H1 (cell line): ENCODE measurements around the gene NOSIP. TPM values are rescaled to one million over a fixed set of nuclear protein-coding genes. Genes with fewer than 3 reads are reported as not detected.

Experiments
- CTCF ChIA-PET: fragments of 300-600 bp; sonication (Branson Sonifier 250); formaldehyde crosslinking; loops from one replicate; lab custom pipeline; 2021; ENCODE audit not compliant: partially characterized antibody; lab: Charles Lee
- POLR2A ChIA-PET: fragments of 300-600 bp; sonication (Branson Sonifier 250); formaldehyde crosslinking; loops from one replicate; lab custom pipeline; 2021; ENCODE audit warnings: inconsistent platforms; ENCODE audit not compliant: partially characterized antibody; lab: Charles Lee
- DNase-seq, 2 experiments: peaks; one replicate each; pipeline versions ENCODE4 v3.0.0 to v3.0.0-alpha.2; 2010 to 2022; ENCODE audit warnings: low spot score in 2 of 2, low read depth in 1 of 2, mixed read lengths in 1 of 2
- FAIRE-seq: peaks from 2 replicates; lab custom pipeline; 2011; peaks lifted over from hg19 to GRCh38; lab: Jason Lieb, UNC
- H2AFZ ChIP-seq: 2 replicates; pipeline ENCODE4 v1.8.1; 2012; ENCODE audit warnings: low read length, inconsistent platforms
- H2AK5ac ChIP-seq: 2 replicates; pipeline ENCODE4 v1.6.1; 2013; ENCODE audit warnings: low read depth, low read length
- H2BK120ac ChIP-seq: replicated peaks from 2 replicates; pipeline ENCODE3; 2013; ENCODE audit warnings: low read depth, low read length, inconsistent platforms
- H2BK12ac ChIP-seq: 2 replicates; pipeline ENCODE4 v1.6.1; 2013; ENCODE audit warnings: low read depth, low read length
- H2BK15ac ChIP-seq: 2 replicates; pipeline ENCODE4 v1.6.1; 2013; ENCODE audit warnings: low read length
- H2BK20ac ChIP-seq: 2 replicates; pipeline ENCODE4 v1.6.1; 2013; ENCODE audit warnings: low read length
- H2BK5ac ChIP-seq: 2 replicates; pipeline ENCODE4 v1.6.1; 2013; ENCODE audit warnings: low read depth, low read length
- H3K14ac ChIP-seq: 2 replicates; pipeline ENCODE4 v1.6.1; 2013; ENCODE audit warnings: inconsistent platforms; ENCODE audit not compliant: insufficient read length
- H3K18ac ChIP-seq: 2 replicates; pipeline ENCODE4 v1.6.1; 2013; ENCODE audit warnings: low read length; ENCODE audit errors: extremely low read depth
- H3K23ac ChIP-seq: 2 replicates; pipeline ENCODE4 v1.6.1; 2013; ENCODE audit warnings: inconsistent platforms; ENCODE audit not compliant: insufficient read length
- H3K23me2 ChIP-seq: 2 replicates; pipeline ENCODE4 v1.6.1; 2013; ENCODE audit warnings: low read depth, low read length
- H3K27ac ChIP-seq: 2 replicates; pipeline ENCODE4 v1.6.1; 2011; ENCODE audit warnings: low read depth, low read length, inconsistent platforms
- H3K27me3 ChIP-seq, 4 experiments: replicated peaks in 1 of 4; 1 replicate in 1 of 4; 2 replicates in 3 of 4; pipeline versions ENCODE4 v1.6.1 to v1.8.1; 2011 to 2013; ENCODE audit warnings: low read length in 3 of 4, mild to moderate bottlenecking in 3 of 4, inconsistent platforms in 2 of 4, mixed read lengths in 2 of 4, moderate library complexity in 1 of 4; ENCODE audit not compliant: control insufficient read depth in 3 of 4, insufficient read depth in 3 of 4; ENCODE audit errors: extremely low read depth in 1 of 4
- H3K36me3 ChIP-seq, 4 experiments: 2 replicates each; pipeline versions ENCODE4 v1.6.1 to v1.8.1; 2011 to 2013; ENCODE audit warnings: mild to moderate bottlenecking in 4 of 4, low read length in 3 of 4, moderate library complexity in 2 of 4, control low read depth in 1 of 4, inconsistent platforms in 1 of 4; ENCODE audit not compliant: insufficient read depth in 4 of 4, control insufficient read depth in 2 of 4
- H3K4ac ChIP-seq: replicated peaks from 2 replicates; pipeline ENCODE3; 2013; ENCODE audit warnings: low read length, low read depth, mixed read lengths, inconsistent platforms; ENCODE audit not compliant: insufficient read length
- H3K4me1 ChIP-seq, 4 experiments: replicated peaks in 1 of 4; 1 replicate in 1 of 4; 2 replicates in 3 of 4; pipeline versions ENCODE4 v1.6.1 to v1.8.1; 2011 to 2013; ENCODE audit warnings: low read length in 3 of 4, inconsistent platforms in 2 of 4, mixed read lengths in 1 of 4; ENCODE audit not compliant: insufficient read depth in 4 of 4, control insufficient read depth in 3 of 4
- H3K4me2 ChIP-seq, 2 experiments: 2 replicates each; pipeline versions ENCODE4 v1.6.1 to v1.8.1; 2011 to 2013; ENCODE audit warnings: low read depth in 2 of 2, low read length in 2 of 2, control low read depth in 1 of 2, inconsistent platforms in 1 of 2, mild to moderate bottlenecking in 1 of 2; ENCODE audit not compliant: insufficient read depth in 1 of 2
- H3K4me3 ChIP-seq, 4 experiments: fragments of 200-600, 300-600 bp in 1 of 4; sonication (generic), shearing (Covaris generic), sonication (Bioruptor Twin) in 1 of 4; 2 replicates each; pipeline versions ENCODE4 v1.5.1 to v1.8.1; 2011 to 2016; ENCODE audit warnings: low read length in 4 of 4, low read depth in 3 of 4, control low read depth in 2 of 4, inconsistent platforms in 2 of 4, mild to moderate bottlenecking in 2 of 4, mixed read lengths in 1 of 4, moderate library complexity in 1 of 4; ENCODE audit not compliant: insufficient read depth in 2 of 4; ENCODE audit errors: extremely low read depth in 1 of 4
- H3K56ac ChIP-seq: replicated peaks from 2 replicates; pipeline ENCODE3; 2013; ENCODE audit warnings: low read depth, mild to moderate bottlenecking, mixed read lengths, low read length, inconsistent platforms; ENCODE audit not compliant: insufficient read length
- H3K79me1 ChIP-seq: 2 replicates; pipeline ENCODE4 v1.6.1; 2013; ENCODE audit warnings: low read depth, low read length, control low read depth
- H3K79me2 ChIP-seq, 2 experiments: 2 replicates each; pipeline versions ENCODE4 v1.6.1 to v1.8.1; 2012 to 2013; ENCODE audit warnings: low read length in 2 of 2, mild to moderate bottlenecking in 2 of 2, inconsistent platforms in 1 of 2; ENCODE audit not compliant: insufficient read depth in 2 of 2, control insufficient read depth in 1 of 2
- H3K9ac ChIP-seq, 4 experiments: replicated peaks in 1 of 4; 1 replicate in 1 of 4; 2 replicates in 3 of 4; pipeline versions ENCODE4 v1.6.1 to v1.8.1; 2011 to 2013; ENCODE audit warnings: low read depth in 3 of 4, low read length in 3 of 4, control low read depth in 2 of 4, mild to moderate bottlenecking in 2 of 4, moderate library complexity in 2 of 4, inconsistent platforms in 1 of 4; ENCODE audit errors: extremely low read depth in 1 of 4
- H3K9me3 ChIP-seq, 2 experiments: 2 replicates each; pipeline versions ENCODE4 v1.6.1 to v1.8.1; 2012 to 2013; ENCODE audit warnings: mild to moderate bottlenecking in 2 of 2, moderate library complexity in 2 of 2, control low read depth in 1 of 2, inconsistent platforms in 1 of 2, low read depth in 1 of 2, low read length in 1 of 2, mixed read lengths in 1 of 2; ENCODE audit not compliant: insufficient read depth in 2 of 2
- H4K20me1 ChIP-seq, 2 experiments: replicated peaks in 1 of 2; 2 replicates each; pipeline versions ENCODE3 to v1.8.1; 2011 to 2013; ENCODE audit warnings: inconsistent platforms in 2 of 2, low read length in 2 of 2, mild to moderate bottlenecking in 1 of 2; ENCODE audit not compliant: insufficient read depth in 2 of 2, control insufficient read depth in 1 of 2
- H4K5ac ChIP-seq: 2 replicates; pipeline ENCODE4 v1.6.1; 2013; ENCODE audit warnings: low read length, low read depth, mixed read lengths, inconsistent platforms; ENCODE audit not compliant: insufficient read length
- H4K8ac ChIP-seq: 2 replicates; pipeline ENCODE4 v1.8.0; 2013; ENCODE audit warnings: mild to moderate bottlenecking, moderate library complexity, low read length, inconsistent platforms; ENCODE audit not compliant: insufficient read depth; ENCODE audit errors: extremely low read depth
- H4K91ac ChIP-seq: replicated peaks from 2 replicates; pipeline ENCODE3; 2013; ENCODE audit warnings: low read length, mixed read lengths, inconsistent platforms; ENCODE audit not compliant: insufficient read length
- CREB1 ChIP-seq: IDR thresholded peaks from 2 replicates; pipeline ENCODE4 v1.6.1; 2012; ENCODE audit warnings: inconsistent platforms
- GABPA ChIP-seq: IDR thresholded peaks from 2 replicates; pipeline ENCODE4 v1.6.1; 2011; ENCODE audit warnings: mild to moderate bottlenecking, low read length, moderate library complexity, borderline replicate concordance; ENCODE audit not compliant: insufficient read depth
- JUND ChIP-seq: IDR thresholded peaks from 2 replicates; pipeline ENCODE4 v1.6.1; 2011; ENCODE audit warnings: mild to moderate bottlenecking, improper control_type of control experiment, low read length
- RAD21 ChIP-seq, 2 experiments: IDR thresholded peaks in 1 of 2; conservative IDR thresholded peaks in 1 of 2; 2 replicates each; pipeline ENCODE4 v1.6.1; 2011; ENCODE audit warnings: low read depth in 2 of 2, low read length in 2 of 2, improper control_type of control experiment in 1 of 2, inconsistent platforms in 1 of 2, mild to moderate bottlenecking in 1 of 2, moderate library complexity in 1 of 2
- SIN3A ChIP-seq, 2 experiments: IDR thresholded peaks in 1 of 2; conservative IDR thresholded peaks in 1 of 2; 2 replicates each; pipeline ENCODE4 v1.6.1; 2011 to 2012; ENCODE audit warnings: low read length in 2 of 2, improper control_type of control experiment in 1 of 2, low read depth in 1 of 2, mild to moderate bottlenecking in 1 of 2
- TCF12 ChIP-seq: IDR thresholded peaks from 2 replicates; pipeline ENCODE4 v1.6.1; 2011; ENCODE audit warnings: low read depth, mild to moderate bottlenecking, low read length
- WGBS, 2 experiments: shearing (Covaris generic) in 1 of 2; methylation state at CpG; one replicate each; pipeline versions ENCODE4 v1.1.6 to v1.1.7; 2013 to 2015; ENCODE audit warnings: low lambda C conversion rate in 2 of 2, mixed read lengths in 2 of 2, inconsistent platforms in 1 of 2, low coverage in 1 of 2, missing lambda C conversion rate in 1 of 2; ENCODE audit not compliant: insufficient replicate concordance in 2 of 2, insufficient coverage in 1 of 2, insufficient read length in 1 of 2; ENCODE audit errors: extremely low coverage in 1 of 2, missing lambda C conversion rate in 1 of 2; 5-methylcytosine and 5-hydroxymethylcytosine counted together
- polyA plus RNA-seq, 7 experiments: library from polyadenylated mRNA; depleted of rRNA in 3 of 7; stranded (reverse) in 5 of 7; unstranded in 2 of 7; fragments of >200 nt in 5 of 7; fragments of 200-250 nt in 2 of 7; gene quantifications; 1 replicate in 5 of 7; 2 replicates in 1 of 7; 4 replicates in 1 of 7; pipeline versions ENCODE4 v1.2.1 to v1.2.3, GENCODE V29; 2011 to 2013; ENCODE audit warnings: missing spikeins in 2 of 7, mixed read lengths in 2 of 7
- total RNA-seq: library from RNA; stranded (reverse); fragmentation: NEBNext Ultra II Directional; extraction: Animal tissue kit (Norgen Biotek cat#: 25700); gene quantifications from 2 replicates; pipeline ENCODE4 v1.2.1, GENCODE V29; 2021
- TF ChIP-seq, protein P1 (sequence below), 3 experiments: IDR thresholded peaks; 1 replicate in 2 of 3; 2 replicates in 1 of 3; pipeline versions ENCODE4 v1.5.1 to v1.6.1; 2011; ENCODE audit warnings: low read length in 3 of 3, mild to moderate bottlenecking in 3 of 3, inconsistent platforms in 2 of 3, low read depth in 1 of 3, moderate library complexity in 1 of 3; ENCODE audit not compliant: insufficient read depth in 1 of 3; ENCODE audit errors: control extremely low read depth in 1 of 3

NOSIP gene
- total and polyA plus RNA-seq, 2 of the 8 experiments (the other 6 are each of a cell fraction or from before 2014, with no cell fraction given), result 85.1 to 192 TPM

DNA sequence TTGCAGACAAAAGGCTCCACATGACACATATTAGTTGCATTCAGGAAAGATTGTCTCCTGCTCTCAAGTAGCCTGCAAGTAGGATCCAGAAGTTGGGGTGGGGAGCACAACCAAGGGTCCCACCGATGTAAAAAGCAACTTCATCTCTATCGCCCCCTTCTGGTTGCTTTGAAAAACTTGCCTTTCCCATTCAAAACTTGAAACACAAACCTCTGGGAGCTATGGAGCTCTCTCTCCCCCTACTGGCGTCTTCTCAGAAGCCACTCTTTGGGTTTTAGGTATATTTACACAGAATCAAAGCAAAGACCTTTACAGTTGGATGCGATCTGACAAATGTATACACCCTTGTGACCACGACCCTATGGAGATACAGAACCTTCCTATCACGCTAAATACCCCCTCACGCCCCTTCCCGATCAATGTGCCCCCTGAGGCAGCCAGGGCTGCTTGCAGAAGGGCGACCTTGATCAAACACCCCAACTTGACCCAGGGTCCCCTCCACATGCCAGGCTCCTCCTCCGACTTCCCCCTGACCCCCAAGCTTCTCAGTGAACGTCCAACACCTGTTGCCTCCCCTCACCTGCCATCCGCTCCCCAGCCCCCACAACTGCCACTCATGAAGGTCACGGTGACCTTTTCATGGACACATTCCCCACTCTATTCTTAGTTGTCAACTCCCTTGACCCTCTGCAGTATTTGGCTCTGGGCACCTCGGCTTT is 10.1 kb downstream of the NOSIP start:
- no peak overlapping the region for H2BK5ac ChIP-seq
- FAIRE-seq (peak; percentile 94), DNase-seq (peak in 1 of 2 experiments; percentile 70)
- H4K8ac ChIP-seq, result no peak overlapping the region
- no peaks in the 10 kb centered on the region for H3K9me3 ChIP-seq
- POLR2A ChIA-PET, result interaction anchor here (0.6 to 4.8 kb wide), 18 partner anchors 10 to 293 kb away, joined by 3 to 39 read pairs (median 5); partner anchors contain the start of genes NOSIP, PRRG2, RCN3 and RPS11
- H2AFZ ChIP-seq, result no peak overlapping the region
- peaks cover 2% of the 10 kb centered on the region; the same call in 1 of the 2 replicates for H3K79me1 ChIP-seq
- no peak overlapping the region for H2AK5ac ChIP-seq
- no peak overlapping the region for H3K4me3 ChIP-seq
- WGBS, 2 experiments, result 32% methylated on average over 14 of the region's 14 CpGs; no CpG with 5 or more reads in 1 of the 2 experiments
- no peaks in the 10 kb centered on the region for H3K27me3 ChIP-seq
- peaks cover 0 to 35% of the 10 kb centered on the region in 2 experiments; a peak in 3 of 4 replicates for H3K79me2 ChIP-seq
- no peak overlapping the region for H4K5ac ChIP-seq
- H3K27ac ChIP-seq, result no peak overlapping the region
- CTCF ChIA-PET, result interaction anchor here (0.5 to 8.1 kb wide), 39 partner anchors 11 to 1286 kb away, joined by 3 to 240 read pairs (median 4); partner anchors contain the start of genes FCGRT, FLT3LG, NOSIP and PRR12
- peak; percentile 66 for TF ChIP-seq JUND
- TF ChIP-seq, protein P1, sequence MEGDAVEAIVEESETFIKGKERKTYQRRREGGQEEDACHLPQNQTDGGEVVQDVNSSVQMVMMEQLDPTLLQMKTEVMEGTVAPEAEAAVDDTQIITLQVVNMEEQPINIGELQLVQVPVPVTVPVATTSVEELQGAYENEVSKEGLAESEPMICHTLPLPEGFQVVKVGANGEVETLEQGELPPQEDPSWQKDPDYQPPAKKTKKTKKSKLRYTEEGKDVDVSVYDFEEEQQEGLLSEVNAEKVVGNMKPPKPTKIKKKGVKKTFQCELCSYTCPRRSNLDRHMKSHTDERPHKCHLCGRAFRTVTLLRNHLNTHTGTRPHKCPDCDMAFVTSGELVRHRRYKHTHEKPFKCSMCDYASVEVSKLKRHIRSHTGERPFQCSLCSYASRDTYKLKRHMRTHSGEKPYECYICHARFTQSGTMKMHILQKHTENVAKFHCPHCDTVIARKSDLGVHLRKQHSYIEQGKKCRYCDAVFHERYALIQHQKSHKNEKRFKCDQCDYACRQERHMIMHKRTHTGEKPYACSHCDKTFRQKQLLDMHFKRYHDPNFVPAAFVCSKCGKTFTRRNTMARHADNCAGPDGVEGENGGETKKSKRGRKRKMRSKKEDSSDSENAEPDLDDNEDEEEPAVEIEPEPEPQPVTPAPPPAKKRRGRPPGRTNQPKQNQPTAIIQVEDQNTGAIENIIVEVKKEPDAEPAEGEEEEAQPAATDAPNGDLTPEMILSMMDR (IDR thresholded peaks at IDR 0.05; ENCODE audit: control extremely low read depth in 1 of 3, insufficient read depth in 1 of 3, low read depth in 1 of 3, low read length in 3 of 3), result peak; percentile 35 to 99 (median 99)
- TF ChIP-seq RAD21 (IDR thresholded peaks at IDR 0.05 in 1 of 2, conservative IDR thresholded peaks at IDR 0.05 in 1 of 2; ENCODE audit: low read depth in 2 of 2, low read length in 2 of 2), result peak; percentile 93 to 95
- no peak for TF ChIP-seq TCF12
- peak; percentile 15; the same call in 1 of the 2 replicates for TF ChIP-seq GABPA
- TF ChIP-seq SIN3A (conservative IDR thresholded peaks at IDR 0.05 in 1 of 2, IDR thresholded peaks at IDR 0.05 in 1 of 2; ENCODE audit: low read depth in 1 of 2, low read length in 2 of 2), result 0 out of 4 replicates have a peak, but pooled peaks of 1 of the 2 experiments have one; percentile 40
- TF ChIP-seq CREB1, result no peak
- no peak overlapping the region for H2BK15ac ChIP-seq
- no peak overlapping the region for H3K9ac ChIP-seq
- H3K18ac ChIP-seq, result no peak overlapping the region
- H4K20me1 ChIP-seq, result peaks cover 8 to 9% of the 10 kb centered on the region in 2 experiments
- H3K4me1 ChIP-seq, result peaks cover 2 to 5% (median 4%) of the 10 kb centered on the region in 4 experiments; a peak in 5 of 7 replicates
- no peak overlapping the region for H2BK12ac ChIP-seq
- no peak overlapping the region for H2BK120ac ChIP-seq
- no peak overlapping the region for H2BK20ac ChIP-seq
- H3K23me2 ChIP-seq, result no peaks in the 10 kb centered on the region
- H3K14ac ChIP-seq, result no peak overlapping the region
- H3K56ac ChIP-seq, result no peak overlapping the region
- H3K4ac ChIP-seq, result no peak overlapping the region
- no peak overlapping the region for H3K23ac ChIP-seq
- H3K4me2 ChIP-seq, result peak overlapping the region in 1 of 2 experiments; percentile 44; a peak in 1 of 4 replicates
- peaks cover 0 to 8% (median 4%) of the 10 kb centered on the region in 4 experiments; a peak in 4 of 8 replicates for H3K36me3 ChIP-seq
- no peak overlapping the region for H4K91ac ChIP-seq
